HG03521 (cell line): ENCODE results near the gene ARMH2.

ENCODE experiments used
- ATAC-seq: cut with Tn5 transposase; IDR thresholded peaks from one replicate; pipeline ENCODE4 v1.9.1; 2021; ENCODE audit warnings: mild to moderate bottlenecking, moderate library complexity; ENCODE audit not compliant: unreplicated experiment

The ARMH2 gene

DNA sequence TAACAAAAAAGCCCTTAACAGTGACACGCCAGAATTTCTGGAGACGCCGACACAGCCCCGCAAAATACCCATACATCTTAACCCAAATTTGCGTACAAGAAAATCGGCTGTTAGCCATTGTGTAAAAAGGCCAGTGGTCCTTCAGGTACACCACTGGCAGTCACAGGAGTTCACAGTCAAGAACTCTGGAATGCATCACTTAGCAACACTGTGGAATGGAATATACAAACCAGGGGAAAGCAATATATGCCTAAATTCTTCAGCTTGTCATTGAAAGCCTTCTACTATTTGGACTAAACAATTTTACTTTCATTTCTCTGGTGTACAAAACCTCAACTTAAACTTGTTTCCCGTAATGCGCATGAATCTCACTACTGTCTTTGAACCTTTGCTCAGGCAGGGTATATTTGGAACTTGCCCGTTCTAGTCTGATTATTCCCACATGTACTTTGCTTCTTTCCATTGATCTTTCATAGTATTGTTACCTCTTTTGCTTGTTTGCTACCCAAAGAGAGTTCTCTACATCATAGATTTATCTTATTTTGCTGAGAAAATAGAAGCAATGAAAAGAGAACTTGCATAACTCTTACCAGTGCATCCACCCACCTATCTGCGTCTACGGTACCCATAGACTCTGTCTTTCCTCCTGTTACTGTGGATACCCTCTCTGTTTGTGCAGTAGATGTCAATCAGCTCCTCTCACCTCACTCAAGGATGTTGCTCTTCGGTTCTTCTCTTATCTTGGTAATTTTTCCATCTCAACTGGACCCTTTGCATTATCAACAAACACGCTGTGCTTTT is at the start of gene ARMH2:
ARMH2 (minus strand) TSS at position 178 of the 801 bp plus-strand sequence; CDS start at position 118, 60 bp downstream.
- no peak for ATAC-seq

DNA sequence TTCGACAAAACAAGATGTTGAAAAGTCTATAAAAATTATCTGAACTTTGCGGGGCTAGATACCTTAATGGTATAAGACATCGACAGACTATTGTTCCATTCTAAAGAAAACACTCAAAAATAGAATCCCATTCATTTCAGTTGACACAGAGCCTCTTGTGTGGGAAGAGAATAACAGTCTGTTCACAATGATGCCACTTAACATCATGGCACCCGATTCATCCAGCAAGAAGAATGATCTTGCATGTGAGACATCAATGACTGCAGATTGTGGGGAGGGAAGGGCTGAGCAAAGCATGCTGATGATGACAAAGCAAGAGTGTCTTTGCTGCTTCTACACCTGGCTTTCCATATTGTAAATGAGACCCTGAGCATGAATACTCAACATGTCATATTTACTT is 49.7 kb upstream of the ARMH2 start:
- no peak for ATAC-seq

DNA sequence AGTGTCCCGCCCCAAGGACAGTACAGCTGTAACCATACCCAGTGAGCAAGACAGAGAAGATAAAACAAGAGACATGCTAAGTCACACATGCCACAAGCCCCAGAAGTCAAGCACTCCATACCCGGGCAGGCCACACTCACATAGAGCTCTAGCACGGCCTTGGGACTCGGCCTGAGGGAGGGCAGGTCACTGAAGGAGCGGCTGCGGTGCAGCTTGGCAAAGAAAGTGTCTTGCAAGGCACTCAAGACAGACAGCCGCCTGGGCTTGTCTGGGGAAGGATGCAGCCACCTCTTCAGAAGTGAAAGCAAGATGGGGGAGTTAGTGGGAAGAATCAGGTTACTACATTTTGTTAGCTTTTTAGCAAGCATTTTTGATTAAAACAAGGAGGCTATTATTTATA is 48.7 kb upstream of the ARMH2 start:
- no peak for ATAC-seq

DNA sequence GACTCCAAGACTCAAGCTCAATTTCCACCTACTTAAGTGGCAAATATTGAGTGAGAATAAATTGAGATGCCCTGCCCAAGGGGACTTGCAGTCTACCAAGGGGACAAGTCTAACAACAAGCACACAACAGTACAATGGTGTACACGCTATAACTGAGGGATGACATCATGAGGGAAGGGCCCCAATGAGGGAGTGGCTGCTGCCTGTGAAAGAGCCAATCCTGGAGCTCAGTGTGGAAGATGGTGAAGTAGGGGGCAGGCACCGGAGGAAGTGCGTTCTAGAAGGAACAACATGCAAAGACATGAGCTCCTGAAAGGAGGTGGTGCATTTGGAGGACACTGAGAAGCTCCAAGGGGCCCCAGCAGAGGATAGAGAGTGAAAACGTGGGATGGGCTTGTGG is 46.9 kb upstream of the ARMH2 start:
- ATAC-seq, result no peak

DNA sequence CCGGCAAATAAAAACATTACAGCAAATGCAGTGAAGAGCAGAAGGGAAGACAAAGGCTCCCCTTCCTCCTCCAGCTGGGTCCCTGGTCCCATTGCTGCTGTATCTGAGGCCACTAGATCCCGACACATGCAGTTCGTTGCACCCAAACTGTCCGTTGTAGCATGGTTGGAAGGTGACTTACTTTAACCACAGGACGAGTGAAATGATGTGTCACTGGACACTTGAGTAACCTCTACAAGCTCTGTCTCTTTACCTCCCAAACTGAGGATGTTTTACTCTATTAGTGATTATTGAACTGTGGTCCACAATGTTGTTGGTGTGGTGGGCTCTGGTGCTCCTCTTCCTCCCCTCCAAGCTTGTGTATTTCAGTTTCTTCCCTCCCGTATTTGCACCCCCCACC is 46.2 kb upstream of the ARMH2 start:
- no peak for ATAC-seq

DNA sequence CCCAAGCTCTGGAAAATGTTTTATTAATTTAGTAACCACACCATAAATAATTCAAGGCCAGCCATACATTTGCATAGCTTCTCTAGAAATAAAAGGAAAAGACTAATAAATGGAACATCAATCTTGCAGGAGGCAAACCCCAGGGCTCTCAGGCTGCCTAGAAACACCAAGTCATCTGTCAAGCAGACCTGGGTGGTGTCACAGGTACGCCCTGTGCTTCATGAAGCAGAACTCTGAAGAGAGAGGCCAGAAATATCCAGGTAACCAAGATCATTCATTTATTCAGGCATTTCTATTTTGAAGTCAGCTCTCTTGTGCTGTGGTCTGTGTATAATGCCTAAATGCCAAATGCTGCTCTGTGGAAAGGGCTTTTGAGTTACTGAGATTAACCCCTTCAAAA is 45.3 kb upstream of the ARMH2 start:
- no peak for ATAC-seq

DNA sequence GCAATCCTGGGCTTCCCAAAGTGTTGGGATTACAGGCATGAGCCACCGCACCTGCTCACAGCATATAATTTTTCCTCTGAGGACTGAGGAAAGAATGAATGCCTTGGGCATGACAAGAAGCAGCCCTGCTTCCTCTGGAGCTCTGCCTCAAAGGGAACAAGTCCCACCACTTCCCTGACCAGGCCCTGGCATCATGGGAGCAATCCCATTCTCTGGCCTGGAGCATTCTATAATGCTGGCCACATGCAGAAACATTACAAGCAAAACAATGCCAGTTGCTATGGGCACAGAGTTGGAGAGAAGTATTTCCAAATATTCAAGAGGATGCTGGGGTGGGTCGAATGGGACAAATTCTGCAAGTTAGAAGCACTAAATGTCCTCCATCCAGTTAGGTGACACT is 41.5 kb upstream of the ARMH2 start:
- no peak for ATAC-seq

DNA sequence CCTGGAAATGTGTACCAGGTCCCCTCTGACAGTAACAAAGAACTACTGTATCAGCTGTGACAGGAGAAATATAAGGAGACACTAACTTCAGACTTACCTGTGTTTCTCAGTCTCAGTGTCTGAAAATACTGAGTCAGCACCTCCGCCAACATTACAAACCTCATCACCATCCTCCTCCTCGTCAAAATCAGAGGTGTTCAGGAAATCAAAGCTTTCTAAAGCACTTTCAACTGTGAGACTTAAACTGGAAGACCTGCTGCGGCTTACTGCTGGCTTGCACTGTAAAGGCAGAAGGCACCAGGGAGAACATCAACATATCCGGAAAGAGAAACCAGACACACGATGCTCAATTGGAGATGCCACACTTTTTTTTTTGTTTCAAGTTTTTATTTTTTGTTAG is 40.3 kb upstream of the ARMH2 start:
- ATAC-seq, result no peak

DNA sequence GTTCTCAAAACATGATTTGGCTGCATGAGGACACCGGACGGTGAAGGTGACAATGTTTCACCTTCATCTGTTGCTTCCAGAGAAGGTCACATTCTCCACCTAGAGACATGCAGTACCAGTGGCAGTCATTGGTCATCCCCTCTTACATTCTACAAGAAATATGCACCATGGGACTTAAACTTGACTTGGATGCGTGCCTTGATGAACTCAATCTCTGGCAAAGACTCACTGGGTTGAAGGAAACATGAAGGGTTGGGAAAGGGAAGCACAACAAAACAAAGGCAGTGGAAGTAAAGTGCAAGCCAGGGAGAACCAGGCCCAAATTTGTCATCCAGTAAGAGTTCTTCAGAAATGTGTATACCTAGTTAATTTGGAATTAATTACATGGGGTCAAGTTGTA is 39.4 kb upstream of the ARMH2 start:
- ATAC-seq, result no peak

DNA sequence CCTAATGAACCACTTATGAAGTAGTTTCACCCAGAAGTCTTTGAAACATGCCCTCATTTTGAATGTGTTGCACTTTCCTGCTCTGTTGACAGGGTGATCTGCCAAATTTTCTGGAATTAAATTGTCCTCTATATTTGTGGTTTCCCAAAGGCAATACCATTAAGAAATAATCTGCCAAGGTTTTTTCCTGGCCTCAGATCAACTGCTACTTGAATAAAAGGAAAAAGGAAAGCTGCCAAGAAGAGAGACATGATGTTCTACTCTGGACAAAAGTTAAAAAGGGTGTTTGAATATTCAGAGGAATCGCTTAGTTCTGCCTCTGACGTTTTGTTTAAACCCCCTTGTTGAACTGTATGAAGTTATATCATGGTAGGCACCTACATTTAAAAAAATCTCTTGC is 37.4 kb upstream of the ARMH2 start:
- no peak for ATAC-seq

DNA sequence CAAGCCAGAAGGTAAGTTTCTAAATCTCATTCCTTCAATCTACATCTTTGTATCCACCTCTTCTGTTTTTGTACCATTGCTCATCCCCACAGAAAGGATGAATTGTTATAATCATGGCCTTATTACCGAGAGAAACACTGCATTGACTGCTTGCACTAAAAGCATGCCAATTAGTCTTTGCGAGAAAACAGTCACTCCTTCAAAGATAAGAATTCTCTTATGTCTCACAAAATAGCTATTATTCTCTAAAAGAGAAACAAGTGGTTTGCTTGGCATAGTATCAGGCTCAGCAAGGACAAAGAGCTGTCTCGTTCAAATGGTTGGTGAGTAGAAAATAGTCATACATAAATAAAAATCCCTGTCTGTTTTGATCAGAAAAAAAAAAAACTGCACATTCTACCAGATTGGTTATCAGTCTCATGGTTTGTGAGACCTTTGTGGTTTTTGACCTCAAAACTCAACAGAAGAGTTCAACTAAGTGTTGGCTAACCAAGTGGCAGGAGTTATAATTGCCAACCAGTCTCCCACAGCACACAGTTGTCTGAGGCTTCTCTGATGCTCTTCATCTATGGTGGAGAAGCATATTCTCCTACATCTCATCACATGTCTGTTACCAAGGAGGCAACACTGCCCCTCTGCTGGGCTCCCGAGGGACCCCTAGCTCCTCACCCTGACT is 35.1 kb upstream of the ARMH2 start:
- no peak for ATAC-seq

DNA sequence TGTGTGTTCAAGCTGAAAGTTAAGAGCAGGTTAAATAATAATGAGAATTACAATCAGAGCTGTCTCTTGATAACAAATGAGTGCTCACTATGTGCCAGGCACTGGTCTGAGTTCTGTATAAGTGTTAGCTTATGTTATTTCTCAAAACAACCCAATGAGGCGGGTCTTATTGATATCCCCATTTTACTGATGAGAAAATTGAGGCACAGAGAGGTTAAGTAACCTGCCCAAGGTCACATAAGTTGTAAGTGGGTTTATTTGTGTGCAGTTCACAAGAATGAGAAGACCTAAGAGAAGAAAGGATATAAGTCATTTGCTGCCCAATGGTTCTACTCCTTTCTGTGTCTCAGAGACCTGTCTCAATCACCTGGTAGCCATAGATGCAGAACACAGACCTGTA is 34.1 kb upstream of the ARMH2 start:
- no peak for ATAC-seq

DNA sequence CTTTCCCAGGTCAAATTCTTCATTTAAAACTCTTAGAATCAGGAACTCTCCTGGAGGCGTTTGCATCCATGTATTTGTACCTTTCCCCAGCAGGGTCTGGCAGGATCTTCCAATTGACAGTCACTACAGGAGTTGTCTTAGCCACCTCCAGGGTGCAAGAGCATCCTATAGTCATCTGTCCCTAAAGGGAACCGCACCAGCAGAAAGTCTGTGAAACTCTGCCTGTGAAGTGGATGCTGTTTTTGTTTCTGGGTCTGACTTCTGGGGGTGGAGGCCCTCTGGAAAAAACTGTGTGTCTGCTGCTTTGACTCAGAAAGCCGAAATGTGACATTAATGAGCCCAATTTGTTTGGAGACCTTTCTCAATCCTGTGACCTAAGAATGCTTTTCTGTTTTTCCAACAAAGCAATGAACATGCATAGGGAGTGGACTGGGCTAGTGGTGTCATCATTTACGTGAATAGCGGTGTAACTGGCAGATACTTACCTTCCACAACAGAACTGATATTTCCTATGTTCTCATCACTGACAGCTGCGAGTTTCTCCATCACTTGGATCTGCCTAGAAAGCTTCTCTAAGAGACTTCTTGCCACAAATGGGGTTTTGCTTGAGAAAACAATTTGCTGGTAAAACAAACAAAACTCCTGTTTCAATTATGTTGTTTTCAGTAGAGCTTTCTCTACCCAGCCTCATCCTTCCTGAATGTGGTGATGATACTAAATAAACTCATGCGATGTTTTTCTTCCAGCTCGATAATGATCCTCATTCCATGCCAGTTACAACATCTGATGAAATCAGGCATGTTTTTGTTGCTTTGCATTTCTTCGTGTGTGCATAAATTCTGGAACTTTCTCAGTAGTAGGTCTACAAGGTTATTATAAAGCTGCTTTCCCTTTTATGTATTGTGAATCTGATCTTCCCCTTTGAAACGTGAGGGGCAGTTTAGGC is 33.3 kb upstream of the ARMH2 start:
- ATAC-seq, result no peak

DNA sequence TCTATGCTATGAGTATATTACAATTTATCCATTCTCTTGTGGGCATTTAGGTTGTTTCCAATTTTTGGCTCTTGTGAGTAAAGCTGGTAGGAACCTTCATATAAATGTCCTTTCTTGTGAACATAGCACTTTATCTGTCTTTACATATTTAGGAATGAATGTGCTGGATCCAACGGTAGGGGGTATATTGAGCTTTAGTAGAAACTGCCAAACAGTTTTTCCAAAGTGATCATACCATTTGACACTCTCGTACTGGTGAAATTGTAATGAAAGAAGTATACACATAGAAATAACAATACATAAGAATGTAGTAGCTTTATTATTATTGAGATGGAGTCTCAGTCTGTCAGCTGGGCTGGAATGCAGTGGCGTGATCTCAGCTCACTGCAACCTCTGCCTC is 30.9 kb upstream of the ARMH2 start:
- no peak for ATAC-seq

DNA sequence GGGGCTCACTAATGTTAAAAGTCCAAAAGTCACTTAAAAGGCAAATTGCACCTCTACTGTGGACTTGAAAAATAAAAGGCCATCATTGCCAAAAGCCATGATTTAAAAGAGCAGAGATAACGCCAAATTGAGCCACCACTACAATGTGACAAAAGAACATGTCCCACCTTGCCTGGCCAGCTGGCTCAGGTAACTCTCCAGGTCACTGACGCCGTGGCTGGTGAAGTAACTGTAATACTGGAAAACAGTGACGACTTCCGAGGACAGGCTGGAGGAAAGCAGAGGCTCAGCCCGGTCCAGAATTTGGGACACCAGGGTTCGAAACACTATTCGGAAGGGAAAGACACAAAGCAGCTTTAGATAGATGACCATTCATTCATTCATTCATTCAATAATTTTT is 29.3 kb upstream of the ARMH2 start:
- ATAC-seq, result no peak

DNA sequence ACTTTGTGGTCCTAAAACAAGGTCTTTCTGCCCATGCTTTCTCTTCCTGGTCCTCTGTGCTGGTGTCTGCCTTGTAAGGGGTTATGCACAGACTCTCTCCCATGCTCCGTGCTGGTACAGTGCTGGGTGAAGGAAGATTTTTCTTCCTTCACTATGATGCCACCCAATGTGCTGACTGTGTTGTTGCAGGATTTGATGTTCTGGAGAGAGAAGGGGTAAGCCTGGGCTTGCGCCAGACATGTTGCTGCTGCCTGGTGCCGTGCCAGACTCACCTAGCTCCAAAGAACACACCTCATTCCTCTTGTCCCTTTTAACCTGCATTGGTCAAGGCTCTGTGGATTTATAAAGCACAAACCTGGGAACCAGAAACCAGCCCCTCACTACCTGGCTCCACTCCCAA is 28.4 kb upstream of the ARMH2 start:
- no peak for ATAC-seq

DNA sequence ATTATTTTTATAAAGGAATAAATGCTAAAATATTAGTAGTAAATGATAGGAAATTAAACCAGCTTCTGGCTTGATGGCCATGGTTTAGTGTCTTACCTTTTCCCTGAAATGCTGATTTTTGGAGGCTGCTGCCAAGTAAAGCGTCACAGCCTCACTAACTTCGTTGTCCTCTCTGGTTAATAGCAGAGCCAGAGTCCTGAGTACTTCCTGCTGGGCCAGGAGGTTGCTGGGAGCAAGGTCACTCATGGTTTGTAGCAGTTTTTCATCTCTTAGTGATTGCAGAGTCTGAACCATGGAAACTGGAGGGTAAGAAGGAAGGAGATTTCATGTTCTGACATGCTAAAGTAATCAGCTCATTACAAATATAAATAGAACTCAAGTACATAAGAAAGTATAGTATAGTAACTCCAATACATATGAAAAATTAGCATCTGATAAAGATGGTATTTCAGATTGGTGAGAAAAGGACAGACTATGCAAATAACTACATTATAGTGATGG is 26.5 kb upstream of the ARMH2 start:
- ATAC-seq, result no peak

DNA sequence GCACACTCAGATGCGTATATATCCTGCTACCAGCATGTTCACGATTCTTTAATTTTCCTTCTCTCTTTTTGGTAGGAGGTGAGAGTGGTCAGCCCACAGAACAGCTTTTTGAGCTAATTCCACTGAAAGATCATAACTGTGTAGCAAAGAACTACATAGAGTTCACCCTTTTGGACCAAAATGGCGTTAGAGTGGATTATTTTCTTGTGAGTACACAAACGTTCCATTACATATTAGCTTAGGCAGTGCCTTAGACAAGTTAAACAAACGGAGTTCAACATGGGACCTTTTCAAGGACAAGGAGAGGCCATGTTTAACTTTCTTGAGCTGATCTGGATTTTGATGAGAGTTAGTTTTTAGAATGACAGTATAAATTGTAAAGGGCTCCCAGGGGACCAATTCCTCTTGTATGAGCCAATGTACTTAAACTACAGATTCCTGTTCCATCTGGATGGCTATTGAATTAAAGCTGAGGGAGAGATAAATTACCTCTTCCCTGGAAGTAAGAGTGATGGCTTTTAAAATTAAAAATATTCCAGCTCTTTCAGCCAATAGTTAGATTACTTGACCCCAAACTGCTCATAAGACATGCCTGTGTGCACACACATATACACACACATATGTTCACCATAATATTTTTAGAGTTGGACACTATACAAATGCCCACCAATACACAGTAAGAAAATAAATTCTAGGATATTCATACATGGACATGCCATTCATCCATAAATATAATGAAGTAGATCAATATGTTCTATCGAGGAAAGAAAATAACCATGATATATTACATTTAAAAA is 25.6 kb upstream of the ARMH2 start:
- no peak for ATAC-seq

DNA sequence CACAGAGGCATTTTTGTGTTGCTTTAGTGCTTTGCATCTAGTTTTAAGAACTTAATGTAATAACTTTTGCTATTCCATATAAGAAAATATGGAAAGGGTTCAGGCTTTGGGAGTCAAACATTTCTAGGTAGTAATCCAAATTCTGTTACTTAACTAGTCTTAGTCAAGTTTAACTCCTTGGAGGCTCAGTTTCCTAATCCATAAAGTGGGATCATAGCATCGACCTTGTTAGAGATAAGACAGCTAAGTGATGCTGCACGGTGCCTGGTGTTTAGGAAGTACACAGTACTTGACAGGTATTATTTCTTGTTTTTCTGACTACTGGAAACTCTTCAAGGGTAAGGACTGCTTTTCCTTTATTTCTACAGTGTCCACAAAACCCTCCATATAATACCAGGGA is 24.5 kb upstream of the ARMH2 start:
- no peak for ATAC-seq

DNA sequence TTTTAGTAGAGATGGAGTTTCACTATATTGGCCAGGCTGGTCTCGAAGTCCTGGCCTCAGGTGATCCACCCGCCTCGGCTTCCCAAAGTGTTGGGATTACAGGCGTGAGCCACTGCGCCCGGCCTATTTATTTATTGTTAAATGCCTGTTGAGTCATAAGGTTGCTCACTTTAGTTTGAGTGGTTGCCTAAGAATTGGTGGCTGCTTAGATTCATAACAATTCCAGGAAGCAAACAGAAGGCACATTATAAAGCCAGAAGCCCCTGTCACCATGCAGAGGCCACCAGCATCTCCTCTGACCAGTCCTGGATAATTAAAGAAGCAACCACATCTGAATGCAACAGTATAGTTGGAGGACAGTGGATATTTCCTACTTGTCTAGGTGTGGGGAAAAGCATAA is 24.0 kb upstream of the ARMH2 start:
- no peak for ATAC-seq
